Activated T-helper 1 cell treated with anti-CD3 and anti-CD28 coated beads, Interleukin-2, amount 50 U/mL, for 16 hours (primary cell): ENCODE data around the gene CNNM3.

Experiments used
- DNase-seq, 2 donors: peaks; one replicate each; pipeline ENCODE4 v3.0.0-alpha.2; 2020; ENCODE audit warnings: low read depth in 1 of 2, low spot score in 1 of 2

CNNM3 gene

DNA sequence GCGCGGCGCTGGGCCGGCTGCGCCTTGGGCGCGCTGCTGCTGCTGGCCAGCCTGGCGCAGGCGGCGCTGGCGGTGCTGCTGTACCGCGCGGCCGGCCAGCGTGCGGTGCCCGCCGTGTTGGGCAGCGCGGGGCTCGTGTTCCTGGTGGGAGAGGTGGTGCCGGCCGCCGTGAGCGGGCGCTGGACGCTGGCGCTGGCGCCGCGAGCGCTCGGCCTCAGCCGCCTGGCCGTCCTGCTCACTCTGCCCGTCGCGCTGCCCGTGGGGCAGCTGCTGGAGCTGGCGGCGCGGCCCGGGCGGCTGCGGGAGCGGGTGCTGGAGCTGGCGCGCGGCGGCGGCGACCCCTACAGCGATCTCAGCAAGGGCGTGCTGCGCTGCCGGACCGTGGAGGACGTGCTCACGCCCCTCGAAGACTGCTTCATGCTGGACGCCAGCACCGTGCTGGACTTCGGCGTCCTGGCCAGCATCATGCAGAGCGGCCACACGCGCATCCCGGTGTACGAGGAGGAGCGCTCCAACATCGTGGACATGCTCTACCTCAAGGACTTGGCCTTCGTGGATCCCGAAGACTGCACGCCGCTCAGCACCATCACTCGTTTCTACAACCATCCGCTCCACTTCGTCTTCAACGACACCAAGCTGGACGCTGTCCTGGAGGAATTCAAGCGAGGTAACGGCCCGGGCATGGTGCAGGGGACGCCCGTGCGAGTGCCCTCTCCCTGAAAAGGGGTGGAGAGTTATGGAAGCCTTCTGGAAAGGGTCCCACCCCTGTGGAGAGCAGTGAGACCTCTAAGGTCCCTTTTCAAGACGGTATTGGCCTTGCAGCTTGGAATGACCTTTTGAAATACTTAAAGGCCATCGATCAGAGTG lies 1.0 kb downstream of the CNNM3 start:
- DNase-seq = no peak

DNA sequence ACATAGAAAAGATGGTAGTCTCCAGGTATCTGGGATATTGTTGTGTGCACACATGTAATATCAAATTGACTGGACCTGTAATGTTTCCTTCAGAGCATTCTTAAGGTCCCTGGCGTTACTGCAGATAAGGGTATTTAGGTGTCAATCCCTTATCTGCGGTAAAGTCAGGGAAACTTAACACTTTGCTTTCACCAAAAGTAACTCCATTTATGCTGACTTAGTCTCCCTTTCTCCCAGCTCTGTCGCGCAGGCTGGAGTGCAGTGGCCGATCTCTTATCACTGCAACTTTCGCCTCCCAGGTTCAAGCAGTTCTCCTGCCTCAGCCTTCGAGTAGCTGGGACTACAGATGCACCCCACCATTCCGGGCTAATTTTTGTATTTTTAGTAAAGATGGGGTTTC lies 1.8 kb downstream of the CNNM3 start:
- DNase-seq = no peak

DNA sequence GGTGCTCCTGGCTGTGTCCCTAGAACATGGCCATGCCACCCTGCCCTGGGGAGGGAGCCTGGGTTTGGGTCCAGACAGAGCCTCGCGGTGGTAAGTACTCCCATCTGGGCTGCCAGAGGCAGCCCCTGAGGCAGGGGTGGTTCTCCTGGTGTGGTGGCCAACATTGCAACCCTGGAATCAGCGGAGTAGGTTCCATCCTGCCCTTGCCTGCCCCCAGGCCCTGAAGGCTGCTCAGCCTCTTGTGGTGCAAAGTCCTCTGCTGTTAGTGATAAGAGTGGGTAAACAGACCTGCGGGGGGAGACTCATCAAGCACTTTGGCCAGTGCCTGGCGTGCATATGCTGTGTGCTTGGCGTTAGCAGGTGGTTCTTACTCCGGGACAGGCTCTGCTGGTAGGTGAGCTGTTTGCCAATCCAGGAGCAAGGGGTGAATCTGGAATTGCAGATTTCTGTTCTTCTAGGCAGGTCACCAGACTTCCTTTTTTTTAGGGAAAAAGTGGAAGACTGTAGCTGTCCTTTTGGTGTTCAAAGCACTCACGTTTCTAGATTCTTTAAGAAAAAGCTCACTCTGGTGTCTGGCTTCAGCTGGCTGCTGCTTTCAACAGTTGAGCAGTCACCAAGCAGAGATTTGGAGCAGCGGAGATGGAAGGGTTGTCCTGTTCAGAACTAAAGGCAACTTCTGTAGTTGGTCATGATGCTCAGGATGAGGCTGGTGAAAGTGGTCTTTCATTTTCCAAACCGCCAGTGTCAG lies 3.2 kb downstream of the CNNM3 start:
- DNase-seq = no peak

DNA sequence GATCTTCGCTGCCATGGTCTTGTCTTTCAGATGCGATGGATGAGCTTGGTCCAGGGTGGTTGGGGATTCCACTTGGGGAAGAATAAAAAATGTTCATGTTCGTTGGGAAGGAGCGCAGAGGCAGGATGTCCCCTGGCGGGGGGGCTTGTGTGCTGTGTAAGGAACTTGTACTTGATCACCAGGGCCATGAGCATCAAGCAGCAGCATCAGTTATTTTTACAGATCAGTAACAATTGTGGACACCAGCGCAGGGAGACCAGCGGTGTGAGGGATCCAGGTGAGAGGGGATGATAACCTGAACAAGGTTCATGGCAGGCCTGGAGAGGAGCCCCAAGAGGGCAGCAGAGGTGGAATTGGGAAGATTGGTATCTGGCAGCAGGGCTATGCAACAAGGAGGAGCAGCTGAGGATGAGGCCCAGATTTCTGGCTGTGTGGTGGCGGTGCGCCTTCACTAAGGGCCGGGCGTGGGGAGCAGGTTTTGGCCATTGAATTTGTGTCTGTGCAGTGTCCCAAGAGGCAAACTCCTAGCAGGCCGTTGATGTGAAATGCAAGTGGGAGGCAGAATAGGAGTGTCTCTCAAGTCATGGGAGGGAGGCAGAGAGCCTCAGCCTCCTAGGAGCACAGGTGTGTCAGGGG lies 3.9 kb downstream of the CNNM3 start:
- DNase-seq = no peak

DNA sequence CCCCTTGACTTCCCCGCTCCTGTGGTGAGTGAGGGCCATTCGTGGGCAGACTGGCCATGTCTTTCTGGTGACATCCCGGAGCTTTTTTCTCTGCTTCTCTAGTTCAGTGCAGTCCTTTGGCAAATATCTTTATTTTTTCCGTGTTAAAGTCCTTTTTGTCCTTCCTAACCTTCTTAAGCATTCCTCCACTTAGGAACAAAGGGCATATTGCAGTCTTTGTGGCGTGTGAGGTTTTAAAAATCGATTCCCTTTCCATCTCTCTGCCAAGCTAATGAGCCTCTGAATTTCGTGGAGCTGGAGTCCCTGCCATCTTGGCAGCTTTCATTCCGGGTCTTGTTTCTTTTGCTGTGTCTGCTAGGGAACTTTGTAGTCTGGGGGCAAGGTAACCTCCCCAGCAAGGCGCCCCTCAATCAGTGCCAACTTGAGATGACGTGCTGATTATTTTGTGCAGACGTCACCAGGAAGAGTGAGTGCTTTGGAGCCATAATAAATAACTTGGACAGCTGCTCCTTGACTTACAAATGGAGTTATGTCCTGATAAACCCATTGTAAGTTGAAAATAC lies 5.1 kb downstream of the CNNM3 start:
- no peak for DNase-seq

DNA sequence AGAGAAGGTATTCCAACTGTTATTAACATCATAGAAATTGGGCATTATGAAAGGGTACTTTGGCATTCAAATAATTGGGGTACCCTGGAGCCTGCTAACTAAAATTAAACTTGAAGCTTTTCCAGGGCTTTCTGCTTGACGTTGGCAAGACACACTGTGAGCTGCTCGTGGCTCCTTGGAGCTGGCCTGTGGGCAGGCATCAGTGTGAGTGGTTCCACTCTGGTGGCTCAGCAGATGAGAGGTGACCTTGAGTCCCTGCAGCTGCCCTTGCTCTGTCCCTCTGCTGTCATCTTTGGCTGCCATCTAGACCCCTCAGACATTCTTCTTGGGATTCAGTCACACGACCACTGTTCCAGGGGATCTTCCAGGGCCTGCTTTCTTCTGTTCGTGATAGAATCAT lies 6.7 kb downstream of the CNNM3 start:
- no peak for DNase-seq

DNA sequence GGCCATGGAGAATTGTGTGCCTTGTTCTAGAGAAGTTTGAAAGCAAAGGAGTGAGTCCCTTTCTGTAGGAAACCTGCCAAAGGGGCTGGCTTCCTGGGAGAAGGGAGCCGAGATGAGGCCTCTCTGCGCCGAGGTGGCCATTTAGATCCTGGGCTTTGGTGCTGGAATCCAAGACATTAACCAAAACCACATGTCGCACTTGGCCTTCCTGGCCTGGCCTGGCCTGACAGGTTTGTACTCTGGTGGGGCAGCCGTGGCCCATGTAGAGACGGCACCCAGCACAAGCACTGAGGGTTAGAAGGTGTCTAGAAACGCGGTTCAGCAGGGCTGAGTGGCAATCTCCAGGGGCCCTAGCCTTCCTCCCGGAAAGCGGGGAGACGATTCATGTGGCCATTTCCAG lies 7.1 kb downstream of the CNNM3 start:
- no peak for DNase-seq

DNA sequence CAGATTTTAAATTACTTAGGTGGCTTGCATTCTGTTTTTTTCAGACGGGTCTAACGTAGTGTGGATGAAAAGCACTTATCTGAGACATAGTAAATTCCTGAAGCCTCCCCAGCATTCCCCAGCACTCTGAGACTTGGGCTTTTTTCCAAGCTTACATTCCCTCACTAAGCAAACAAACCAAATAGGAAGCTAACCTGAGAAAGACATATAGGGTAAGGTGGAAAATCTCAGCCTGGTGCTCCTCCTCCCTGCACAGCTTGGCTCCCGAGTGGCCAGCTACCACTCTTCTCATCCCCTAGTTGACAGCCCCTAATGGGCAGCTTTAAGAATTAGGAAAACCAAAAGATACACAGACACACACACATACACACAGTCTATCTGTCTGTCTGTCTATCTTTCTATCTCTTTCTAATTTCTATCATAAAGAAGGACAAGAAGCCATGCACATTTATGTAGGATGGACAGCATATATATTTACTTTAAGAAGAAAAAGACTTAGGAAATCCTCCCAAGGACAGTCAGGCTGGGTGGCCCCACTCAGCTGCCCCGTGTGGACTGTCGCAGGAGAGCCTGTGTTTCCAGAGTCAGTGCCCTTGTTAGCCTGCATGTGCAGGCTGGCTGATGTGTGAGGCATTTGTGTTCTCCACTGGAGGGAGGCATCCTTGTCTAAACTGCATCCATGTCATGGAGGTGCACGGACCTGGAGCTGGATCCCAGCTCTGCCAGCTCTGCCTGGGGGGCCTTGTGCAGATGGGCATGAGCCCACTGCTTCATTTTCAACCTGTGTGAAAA lies 8.2 kb downstream of the CNNM3 start:
- no peak for DNase-seq

DNA sequence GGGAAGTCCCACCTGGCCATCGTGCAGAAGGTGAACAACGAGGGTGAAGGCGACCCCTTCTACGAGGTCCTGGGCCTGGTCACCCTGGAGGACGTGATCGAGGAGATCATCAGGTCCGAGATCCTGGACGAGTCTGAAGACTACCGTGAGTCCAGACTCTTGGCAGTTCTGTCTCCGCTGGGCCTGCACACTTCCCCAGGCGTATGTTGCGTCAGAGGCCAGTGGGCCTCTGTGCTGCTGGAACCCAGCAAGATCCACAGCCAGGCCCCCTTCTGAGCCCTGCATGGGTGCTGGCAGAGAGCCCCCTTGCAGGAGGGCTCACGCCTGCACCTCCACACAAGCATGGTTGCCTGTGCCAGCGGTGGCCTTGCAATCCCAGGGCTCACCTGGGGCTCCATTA lies 9.0 kb downstream of the CNNM3 start:
- DNase-seq = no peak

DNA sequence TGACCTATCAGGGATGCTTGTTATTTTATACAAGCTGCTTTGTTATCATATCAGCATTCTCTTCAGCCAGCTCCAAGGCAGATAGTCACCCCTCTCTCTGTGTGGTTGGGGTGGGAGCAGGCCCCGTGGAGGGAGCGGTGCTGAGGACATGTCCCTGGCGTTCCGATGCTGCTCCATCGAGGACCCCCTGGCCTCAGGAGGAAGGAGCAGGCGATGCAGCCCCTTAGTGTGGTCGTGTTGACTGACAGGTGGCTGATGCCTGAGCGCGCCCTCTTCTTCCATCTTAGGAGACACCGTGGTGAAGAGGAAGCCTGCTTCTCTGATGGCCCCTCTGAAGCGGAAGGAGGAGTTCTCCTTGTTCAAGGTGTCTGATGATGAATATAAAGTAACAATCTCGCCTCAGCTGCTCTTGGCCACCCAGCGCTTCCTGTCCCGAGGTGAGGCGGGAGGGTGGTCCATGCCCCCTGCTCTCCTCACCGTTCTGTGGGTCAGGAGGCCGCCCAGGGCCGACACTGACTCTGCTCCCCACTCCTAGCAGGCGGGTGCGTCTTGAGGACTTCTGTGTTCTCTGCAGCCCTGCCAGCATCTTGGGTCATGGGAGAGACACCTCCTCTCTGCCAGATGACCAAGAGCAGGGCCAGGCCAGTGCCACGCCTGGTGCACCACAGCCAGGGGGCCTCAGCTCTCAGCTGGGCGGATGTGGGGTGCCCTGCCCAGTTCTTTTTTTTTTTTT lies 10.6 kb downstream of the CNNM3 start:
- DNase-seq = no peak

DNA sequence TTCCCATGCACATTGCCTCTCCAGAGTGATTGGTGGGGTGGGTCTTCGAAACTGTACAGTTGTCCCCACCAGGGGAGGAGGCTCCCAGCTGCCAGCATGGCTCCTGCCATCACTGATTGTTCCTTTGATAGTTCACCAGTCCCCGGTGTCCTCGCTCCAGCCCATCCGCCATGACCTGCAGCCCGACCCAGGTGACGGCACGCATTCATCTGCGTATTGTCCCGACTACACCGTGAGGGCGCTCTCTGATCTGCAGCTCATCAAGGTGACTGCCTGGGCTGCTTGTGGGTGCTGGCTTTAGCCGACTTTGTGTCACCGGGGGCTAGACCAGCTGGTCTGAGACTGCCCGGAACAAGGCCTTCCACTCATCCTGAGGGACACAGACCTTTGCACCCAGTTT lies 12.4 kb downstream of the CNNM3 start:
- DNase-seq = no peak

DNA sequence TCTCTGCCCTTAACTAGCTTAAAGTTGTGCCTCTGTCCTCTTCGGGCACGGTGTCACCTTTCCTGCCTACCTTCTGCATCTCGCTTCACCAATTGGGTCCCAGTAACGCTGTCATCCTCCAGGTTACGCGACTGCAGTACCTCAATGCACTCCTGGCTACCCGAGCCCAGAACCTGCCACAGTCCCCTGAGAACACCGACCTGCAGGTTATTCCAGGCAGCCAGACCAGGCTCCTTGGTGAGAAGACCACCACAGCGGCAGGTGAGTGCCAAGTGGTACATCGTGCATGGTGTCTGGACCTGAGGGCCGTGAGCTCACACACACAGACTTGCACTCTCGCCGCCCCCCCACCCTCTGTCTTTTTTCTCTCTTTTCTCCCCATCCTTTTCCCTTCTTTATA lies 12.8 kb downstream of the CNNM3 start:
- DNase-seq = no peak

DNA sequence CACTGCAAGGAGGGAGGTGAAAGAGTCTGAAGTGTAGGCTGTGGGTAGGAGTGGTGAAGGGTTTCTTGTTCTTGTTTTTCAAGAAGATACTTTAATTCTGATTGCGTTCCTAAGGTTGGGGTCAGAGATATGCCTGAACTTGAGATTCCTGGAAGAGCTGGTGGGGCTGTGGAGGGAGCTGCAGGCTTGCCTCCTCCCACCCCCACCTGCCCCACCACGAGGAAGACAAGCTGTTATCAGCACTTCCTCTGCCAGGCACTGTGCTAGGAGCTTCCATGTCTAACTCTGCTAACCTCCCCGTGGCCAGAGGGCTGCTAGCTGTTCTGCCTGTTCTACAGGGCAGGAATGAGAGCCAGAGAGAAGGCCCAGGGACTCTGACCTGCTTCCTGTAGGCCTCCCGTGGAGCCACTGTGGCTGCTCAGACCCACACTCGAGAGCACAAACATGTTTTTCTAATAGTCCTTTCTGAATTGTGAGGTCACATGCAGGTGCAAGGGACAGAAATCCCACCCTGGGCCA lies 14.0 kb downstream of the CNNM3 start:
- DNase-seq = no peak

DNA sequence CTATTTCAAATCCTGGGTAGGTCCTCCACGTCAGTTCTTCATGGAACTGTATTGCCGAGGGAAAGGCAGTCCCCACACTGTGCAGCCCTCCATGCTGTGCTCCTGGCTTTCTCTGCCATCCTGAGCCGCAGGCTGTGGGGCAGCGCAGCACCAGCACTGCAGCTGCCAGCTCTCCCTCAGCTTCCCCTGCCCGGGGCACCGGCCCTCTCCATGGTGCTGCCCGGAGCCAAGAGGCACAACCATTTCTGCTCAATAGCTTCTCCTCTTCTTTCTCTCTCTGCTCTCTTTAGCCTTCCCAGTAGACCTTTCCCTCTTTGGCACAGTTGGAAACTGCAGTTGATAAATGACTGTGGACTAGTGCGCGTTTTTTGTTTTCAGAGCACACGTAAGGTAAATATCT lies 15.6 kb downstream of the CNNM3 start:
- no peak for DNase-seq

DNA sequence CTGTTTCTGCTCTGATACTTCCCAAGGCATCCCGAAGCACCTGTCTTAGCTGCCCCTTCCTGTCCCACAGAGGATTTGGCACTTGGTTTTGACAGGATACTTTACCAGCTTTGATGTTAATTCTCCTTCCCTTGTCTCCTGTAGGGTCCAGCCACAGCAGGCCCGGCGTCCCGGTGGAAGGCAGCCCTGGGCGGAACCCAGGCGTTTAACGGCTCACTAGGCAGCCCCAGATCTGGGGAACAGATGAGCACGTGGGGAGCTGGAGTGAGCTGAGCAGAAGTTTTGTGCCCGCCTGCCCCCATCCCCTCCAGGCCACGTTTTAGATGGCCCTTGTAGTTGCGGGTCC lies 16.3 kb downstream of the CNNM3 start:
- DNase-seq = no peak

DNA sequence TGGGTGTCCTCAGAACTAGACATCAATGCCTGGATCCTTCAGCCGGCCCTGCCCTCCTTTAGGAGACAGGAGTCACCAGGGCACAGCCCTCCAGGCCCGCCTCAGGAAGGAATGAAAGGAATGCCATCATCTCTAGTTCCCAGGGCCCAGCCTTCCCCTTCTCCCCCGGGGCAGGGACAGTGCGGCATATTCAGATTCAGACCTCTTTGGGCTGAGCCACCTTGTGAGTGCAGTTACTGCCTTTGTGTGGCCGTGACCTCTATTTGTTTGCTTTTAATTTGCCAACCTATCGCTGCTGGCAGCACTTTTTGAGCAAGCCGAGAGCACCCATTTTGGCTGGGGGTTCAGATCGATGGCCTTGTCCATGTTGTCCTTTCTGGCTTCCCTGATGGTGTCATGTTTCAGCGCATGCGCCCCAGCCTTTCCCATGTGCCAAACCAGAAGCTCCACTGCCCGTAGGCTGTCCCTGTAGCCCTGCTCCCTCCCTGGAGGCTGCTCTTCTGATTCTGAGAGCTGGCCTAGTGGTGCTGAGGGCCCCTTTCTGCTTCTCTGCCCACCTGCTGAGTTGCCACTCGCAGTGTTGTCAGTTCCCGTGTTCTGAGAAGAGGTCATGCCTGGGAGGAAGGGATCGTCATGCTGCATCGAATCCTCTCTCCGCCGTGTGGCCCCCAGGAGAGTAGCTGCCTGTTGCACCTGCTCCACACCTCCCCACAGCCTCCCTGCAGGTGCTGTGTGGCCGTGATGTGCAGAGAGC lies 16.9 kb downstream of the CNNM3 start:
- no peak for DNase-seq

DNA sequence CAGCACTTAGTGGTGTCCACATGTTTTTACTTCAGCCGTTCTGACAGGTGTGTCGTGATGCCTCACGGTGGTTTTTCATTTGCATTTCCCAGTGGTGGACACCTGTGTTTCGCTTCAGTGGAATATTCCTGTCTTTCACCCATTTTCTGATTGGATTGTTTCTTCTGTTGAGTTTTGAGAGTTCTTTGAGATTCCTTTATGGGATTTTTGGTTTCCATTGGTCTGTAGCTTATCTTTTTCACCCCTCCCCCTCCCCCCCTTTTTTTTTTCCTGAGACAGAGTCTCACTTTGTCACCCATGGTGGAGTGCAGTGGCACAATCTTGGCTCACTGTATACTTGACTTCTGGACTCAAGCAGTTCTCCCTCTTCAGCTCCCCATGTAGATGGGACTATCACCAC lies 19.8 kb downstream of the CNNM3 start:
- no peak for DNase-seq

DNA sequence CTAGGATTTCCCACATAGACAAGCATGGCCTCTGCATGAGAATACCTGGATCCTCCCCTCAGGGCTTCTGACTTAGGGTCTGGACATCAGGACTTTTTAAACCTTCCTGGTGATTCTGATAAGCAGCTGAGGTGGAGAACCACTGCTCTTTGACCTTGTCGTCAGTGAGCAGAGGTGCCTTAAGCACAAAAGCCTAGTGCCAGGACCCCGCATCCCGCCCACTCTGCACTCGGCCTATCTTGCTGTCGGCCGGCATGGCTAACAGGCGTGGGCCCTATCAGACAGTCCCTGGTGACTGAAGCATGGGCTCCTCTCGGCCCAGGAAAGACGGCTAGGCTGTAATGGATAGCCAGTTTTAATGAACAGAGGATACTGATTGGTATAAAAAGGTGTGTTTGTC lies 21.5 kb downstream of the CNNM3 start:
- DNase-seq = no peak
